ENCODE measurements around the gene PDE11A.
"Not testable (repeated sequence)": the region's sequence is repeated elsewhere in the genome, so short reads cannot be mapped to it uniquely, and the experiment has no call there.

The PDE11A gene

DNA sequence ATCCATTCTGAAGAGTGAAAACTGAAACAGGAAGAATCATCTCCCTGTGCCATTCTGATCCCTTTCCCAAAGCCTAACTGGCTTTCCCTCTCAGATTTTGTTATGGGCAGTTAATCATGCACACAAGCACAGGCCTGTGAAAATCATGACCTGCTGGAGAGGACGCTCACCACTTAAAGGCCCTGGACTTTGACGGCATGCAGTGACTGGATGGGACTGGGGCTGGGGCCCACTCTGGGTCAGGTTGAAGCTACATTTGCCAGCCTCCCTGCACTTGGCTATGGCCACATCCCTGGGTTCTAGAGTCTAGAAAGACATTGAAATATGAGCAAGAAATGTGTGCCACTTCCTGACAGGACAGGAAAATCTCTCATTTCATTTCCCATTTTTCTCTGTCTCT, 12.9 kb downstream of the PDE11A start:
- Histone ChIP-seq H3K27me3 (ENCODE audit: control insufficient read depth, insufficient read depth, low read length) (no peaks in the 10 kb centered on the region), H3K4me3 (ENCODE audit: low read depth, low read length) (no peak overlapping the region), H3K9me3 (ENCODE audit: control insufficient read depth, low read length) (no peaks in the 10 kb centered on the region), H3K27ac (no peak overlapping the region), H3K36me3 (ENCODE audit: control insufficient read depth, insufficient read depth, low read length) (no peaks in the 10 kb centered on the region), H2AFZ (peak overlapping the region; percentile 5), H3K4me1 (peaks cover 13% of the 10 kb centered on the region), H3K79me2 (peaks cover 28% of the 10 kb centered on the region), H3K4me2 (ENCODE audit: low read length) (no peak overlapping the region), H3K9ac (no peak overlapping the region)
- TF ChIP-seq, protein P1, sequence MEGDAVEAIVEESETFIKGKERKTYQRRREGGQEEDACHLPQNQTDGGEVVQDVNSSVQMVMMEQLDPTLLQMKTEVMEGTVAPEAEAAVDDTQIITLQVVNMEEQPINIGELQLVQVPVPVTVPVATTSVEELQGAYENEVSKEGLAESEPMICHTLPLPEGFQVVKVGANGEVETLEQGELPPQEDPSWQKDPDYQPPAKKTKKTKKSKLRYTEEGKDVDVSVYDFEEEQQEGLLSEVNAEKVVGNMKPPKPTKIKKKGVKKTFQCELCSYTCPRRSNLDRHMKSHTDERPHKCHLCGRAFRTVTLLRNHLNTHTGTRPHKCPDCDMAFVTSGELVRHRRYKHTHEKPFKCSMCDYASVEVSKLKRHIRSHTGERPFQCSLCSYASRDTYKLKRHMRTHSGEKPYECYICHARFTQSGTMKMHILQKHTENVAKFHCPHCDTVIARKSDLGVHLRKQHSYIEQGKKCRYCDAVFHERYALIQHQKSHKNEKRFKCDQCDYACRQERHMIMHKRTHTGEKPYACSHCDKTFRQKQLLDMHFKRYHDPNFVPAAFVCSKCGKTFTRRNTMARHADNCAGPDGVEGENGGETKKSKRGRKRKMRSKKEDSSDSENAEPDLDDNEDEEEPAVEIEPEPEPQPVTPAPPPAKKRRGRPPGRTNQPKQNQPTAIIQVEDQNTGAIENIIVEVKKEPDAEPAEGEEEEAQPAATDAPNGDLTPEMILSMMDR (IDR thresholded peaks at IDR 0.05), result no peak

DNA sequence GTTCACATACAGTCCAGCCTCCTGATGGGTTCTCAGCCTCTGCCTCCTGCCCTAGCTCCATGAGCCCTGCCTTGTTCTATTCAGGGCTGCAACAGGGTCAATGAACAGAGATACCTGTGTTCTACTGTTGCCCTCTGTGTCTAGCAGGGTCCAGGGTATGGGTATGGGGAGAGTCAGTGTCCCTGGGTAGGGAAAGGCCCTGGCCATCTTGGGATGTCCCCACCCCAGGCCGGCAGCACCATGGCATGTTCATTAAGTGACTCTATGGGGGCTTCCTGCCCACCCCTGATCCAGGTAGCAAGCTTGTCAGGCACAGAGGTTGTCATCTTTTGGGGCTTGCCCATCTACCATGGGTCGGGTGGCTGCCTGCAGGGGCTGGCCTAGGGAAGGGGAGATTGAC, 13.5 kb downstream of the PDE11A start:
- peaks cover 25% of the 10 kb centered on the region for H3K79me2 ChIP-seq
- no peaks in the 10 kb centered on the region for H3K27me3 ChIP-seq (ENCODE audit: control insufficient read depth, insufficient read depth, low read length)
- H3K9me3 ChIP-seq (ENCODE audit: control insufficient read depth, low read length), result no peaks in the 10 kb centered on the region
- no peak overlapping the region for H3K27ac ChIP-seq
- TF ChIP-seq, protein P1 (IDR thresholded peaks at IDR 0.05), result no peak
- H2AFZ ChIP-seq, result no peak overlapping the region
- no peaks in the 10 kb centered on the region for H3K36me3 ChIP-seq (ENCODE audit: control insufficient read depth, insufficient read depth, low read length)
- H3K4me2 ChIP-seq (ENCODE audit: low read length), result no peak overlapping the region
- H3K4me1 ChIP-seq, result peaks cover 11% of the 10 kb centered on the region
- H3K9ac ChIP-seq, result no peak overlapping the region
- H3K4me3 ChIP-seq (ENCODE audit: low read depth, low read length), result no peak overlapping the region

DNA sequence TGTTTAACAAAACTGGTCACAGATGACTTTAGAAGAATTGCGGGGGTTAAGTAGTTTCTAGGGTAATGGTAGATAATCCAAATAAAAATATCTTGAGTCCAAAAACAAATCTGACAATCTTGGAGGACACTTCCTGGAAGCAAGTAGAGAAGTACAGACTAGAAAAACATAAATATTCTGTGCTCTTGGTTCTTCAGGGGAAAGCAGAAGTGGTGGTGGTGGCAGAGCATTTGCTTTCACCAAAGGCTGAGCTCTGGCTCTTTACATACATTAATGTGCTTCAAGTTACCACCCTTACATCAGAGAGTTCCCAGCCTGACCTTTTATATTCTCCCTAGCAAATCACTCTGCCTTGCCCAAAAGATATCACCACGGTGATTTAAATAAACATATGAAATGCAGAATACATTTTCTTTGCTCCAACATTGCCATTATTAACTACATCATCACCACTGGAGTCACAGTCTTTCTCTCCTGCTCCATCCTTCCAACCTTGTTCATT, 15.3 kb downstream of the PDE11A start:
- H3K79me2 ChIP-seq, result peaks cover 21% of the 10 kb centered on the region
- no peak overlapping the region for H3K4me3 ChIP-seq (ENCODE audit: low read depth, low read length)
- no peaks in the 10 kb centered on the region for H3K36me3 ChIP-seq (ENCODE audit: control insufficient read depth, insufficient read depth, low read length)
- H3K27ac ChIP-seq, result no peak overlapping the region
- no peaks in the 10 kb centered on the region for H3K27me3 ChIP-seq (ENCODE audit: control insufficient read depth, insufficient read depth, low read length)
- H3K4me1 ChIP-seq, result peaks cover 8% of the 10 kb centered on the region
- H3K4me2 ChIP-seq (ENCODE audit: low read length), result no peak overlapping the region
- H3K9me3 ChIP-seq (ENCODE audit: control insufficient read depth, low read length), result no peaks in the 10 kb centered on the region
- H3K9ac ChIP-seq, result no peak overlapping the region
- peak overlapping the region; percentile 29 for H2AFZ ChIP-seq
- TF ChIP-seq, protein P1 (IDR thresholded peaks at IDR 0.05), result no peak

DNA sequence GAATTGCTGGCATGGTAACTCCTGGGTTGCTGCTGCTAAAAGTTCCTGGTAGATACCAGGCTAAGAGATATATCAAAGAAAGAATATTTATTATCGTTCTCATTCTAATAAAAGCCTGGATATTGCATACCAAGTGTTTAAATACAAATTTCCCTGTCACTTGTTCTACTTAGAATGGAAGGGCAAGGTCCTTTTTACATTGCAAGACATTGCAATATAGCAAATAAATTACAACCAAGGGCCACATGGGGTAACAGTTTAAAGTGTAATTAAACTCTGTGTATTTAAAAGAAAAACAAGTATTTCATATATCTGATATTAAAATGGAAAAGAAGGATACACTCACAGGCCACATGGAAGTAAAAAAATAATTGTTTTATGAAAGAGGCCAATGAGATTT, 16.2 kb downstream of the PDE11A start:
- Histone ChIP-seq H3K79me2 (peaks cover 20% of the 10 kb centered on the region), H3K9ac (no peak overlapping the region), H3K4me3 (ENCODE audit: low read depth, low read length) (no peak overlapping the region), H3K4me2 (ENCODE audit: low read length) (no peak overlapping the region), H3K27me3 (ENCODE audit: control insufficient read depth, insufficient read depth, low read length) (no peaks in the 10 kb centered on the region), H2AFZ (no peak overlapping the region), H3K36me3 (ENCODE audit: control insufficient read depth, insufficient read depth, low read length) (no peaks in the 10 kb centered on the region), H3K4me1 (peaks cover 8% of the 10 kb centered on the region), H3K9me3 (ENCODE audit: control insufficient read depth, low read length) (no peaks in the 10 kb centered on the region), H3K27ac (no peak overlapping the region)
- TF ChIP-seq, protein P1 (IDR thresholded peaks at IDR 0.05), result no peak

DNA sequence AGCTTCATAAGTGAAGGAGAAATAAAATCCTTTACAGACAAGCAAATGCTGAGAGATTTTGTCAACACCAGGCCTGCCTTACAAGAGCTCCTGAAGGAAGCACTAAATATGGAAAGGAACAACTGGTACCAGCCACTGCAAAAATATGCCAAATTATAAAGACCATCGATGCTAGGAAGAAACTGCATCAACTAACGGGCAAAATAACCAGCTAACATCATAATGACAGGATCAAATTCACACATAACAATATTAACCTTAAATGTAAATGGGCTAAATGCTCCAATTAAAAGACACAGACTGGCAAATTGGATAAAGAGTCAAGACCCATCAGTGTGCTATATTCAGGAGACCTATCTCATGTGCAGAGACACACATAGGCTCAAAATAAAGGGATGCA, 21.3 kb downstream of the PDE11A start:
- not testable (repeated sequence) for H3K9ac ChIP-seq; H3K79me2 ChIP-seq; H3K4me1 ChIP-seq; H3K4me2 ChIP-seq (ENCODE audit: low read length); H2AFZ ChIP-seq; H3K36me3 ChIP-seq (ENCODE audit: control insufficient read depth, insufficient read depth, low read length); H3K27me3 ChIP-seq (ENCODE audit: control insufficient read depth, insufficient read depth, low read length); H3K27ac ChIP-seq; H3K9me3 ChIP-seq (ENCODE audit: control insufficient read depth, low read length); H3K4me3 ChIP-seq (ENCODE audit: low read depth, low read length)

Measured in parathyroid adenoma (tissue), 2 donors.